Activated CD4-positive, CD25-positive, alpha-beta regulatory T cell treated with anti-CD3 and anti-CD28 coated beads, Interleukin-2, amount 50 U/mL, for 72 hours (primary cell): Measurements from ENCODE around the gene SH3RF3.

Experiments
- DNase-seq: peaks from one replicate; pipeline ENCODE4 v3.0.0; 2021

SH3RF3 gene

DNA sequence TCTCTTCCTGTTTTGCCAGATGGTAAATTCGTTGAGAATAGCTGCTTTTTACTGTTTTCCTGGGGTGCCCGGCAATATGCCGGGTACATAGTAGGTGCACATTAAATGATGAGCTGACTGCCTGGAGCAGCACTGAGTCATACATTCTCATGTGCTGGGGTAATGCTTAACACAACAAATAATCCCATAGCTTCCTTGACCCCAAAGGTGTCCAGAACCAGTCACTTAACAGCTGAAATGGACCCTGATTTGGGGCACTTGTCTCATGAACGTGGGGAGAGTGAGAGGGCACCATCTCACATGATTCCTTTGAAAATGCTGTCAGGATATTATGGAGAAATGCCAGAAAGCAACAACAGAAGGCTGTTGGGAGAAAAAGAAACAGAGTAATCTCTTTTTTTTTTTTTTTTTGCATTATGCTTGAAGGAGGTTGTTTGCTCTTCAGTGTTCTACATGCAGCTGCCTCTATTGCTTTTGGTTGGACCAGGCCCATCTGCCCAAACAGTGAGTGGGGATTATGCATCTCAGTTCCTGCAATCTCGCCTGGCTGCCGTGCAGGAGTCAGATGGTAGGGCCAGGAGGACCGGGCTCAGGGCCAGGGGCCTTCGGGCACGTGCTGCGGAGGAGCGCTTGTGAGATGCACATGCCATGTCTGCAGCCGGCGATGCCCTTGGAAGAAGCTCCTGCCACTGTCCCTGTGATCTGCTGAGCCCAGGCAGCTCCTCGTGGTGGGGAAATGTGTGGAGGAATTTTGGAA lies 162.1 kb downstream of the SH3RF3 start:
- no peak for DNase-seq

DNA sequence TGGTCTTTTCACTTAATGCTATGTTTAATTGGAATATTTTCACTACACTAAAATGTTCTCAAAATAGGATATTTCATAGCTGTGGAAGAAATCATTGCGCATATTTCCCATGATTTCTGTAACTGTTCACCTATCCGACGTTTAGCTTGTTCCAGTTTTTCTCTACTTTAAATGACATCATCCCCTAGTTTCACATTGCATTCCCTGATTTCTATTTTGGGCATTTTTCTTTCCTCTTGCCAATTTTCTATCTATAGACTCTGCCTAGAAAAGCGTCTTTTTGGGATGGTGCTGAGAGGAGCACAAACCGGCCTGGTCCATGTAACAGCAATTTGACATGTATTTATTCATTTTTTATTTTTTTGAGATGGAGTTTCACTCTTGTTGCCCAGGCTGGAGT lies 163.4 kb downstream of the SH3RF3 start:
- no peak for DNase-seq

DNA sequence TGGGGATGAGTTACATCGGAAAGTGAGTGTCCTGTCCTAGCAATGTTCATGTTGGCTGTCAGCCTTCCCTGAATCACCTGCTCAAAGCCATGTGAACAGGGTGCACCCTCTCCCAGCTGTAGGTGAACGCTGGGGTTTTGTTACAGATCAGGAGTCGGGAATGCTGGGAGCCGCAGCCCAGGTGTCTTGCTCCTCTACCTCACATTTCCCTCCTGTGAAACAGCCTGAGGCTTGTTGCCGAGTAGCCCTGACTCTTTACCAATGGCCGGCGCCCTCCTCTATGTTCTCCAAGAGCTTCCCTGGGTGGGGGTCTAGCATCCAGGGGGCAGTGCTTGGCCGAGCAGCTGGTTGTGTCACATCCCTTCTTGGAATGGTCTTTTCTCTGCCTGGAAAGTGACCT lies 164.7 kb downstream of the SH3RF3 start:
- DNase-seq: no peak

DNA sequence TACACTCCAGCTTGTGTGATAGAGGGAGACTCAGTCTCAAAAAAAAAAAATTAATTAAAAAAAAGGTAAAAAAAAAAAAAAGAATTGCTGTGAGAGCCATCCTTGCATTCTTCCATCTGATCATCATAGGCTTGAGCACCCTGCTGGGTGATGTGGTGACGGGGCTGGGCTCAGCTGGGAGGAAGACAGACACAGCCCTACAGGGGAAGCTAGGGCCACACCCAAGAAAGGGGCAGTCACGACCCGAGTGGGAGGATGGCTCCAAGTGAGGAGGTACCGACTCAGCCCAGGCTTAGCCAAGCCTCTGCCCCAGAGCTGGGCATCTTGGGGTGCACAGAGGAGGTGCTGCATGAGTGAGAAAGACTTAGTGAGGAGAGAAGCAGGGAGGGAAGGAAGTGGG lies 165.5 kb downstream of the SH3RF3 start:
- DNase-seq: no peak

DNA sequence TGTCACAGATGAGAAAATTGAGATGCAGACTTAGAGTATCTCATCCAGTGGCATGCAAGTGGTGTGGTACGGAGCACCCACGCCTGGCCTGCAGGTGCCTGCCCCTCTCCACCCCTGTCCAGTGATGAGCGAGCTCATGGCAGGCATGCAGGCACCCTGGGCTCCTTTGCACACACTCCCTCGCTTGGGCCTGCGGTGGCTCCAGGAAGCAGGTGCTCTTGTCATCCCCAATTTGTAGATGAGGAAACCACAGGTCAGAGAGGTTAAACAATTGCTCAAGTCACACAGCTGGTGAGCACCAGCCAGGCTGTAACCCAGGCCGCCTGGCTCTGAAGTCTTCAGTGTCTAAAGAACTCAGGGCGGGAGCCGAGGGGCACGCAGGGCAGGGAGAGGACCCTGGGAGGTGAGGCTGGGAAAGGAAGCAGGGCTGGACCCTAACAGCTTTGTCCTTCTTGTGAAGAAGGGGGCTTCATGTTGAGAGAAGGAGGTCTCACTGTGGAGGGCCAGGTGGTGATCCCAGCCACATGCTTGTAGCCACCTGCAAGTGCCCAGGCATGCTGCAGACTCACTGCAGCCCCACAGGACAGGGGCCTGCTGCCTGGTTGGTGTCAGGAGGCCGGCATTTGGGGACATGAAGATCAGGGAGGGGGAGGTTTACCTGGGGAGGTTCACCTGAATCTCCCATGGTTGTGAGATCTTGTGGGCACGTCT lies 166.2 kb downstream of the SH3RF3 start:
- no peak for DNase-seq

DNA sequence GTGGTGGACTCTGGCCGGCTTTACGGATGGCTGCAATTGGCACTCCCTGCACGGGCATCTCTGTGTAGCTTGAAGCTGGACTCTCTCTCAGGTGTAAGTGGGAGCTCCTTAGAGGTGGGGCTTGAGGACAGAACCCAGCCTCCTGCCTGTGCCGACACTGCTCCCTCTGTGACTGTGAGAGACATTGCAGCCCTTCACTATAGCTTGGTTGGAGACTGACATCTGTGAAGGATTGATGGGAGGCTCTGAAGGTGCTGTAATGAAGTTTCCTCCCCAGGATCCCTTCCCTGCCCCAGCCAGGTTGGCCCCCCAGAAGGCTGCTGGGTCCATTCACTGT lies 166.7 kb downstream of the SH3RF3 start:
- no peak for DNase-seq

DNA sequence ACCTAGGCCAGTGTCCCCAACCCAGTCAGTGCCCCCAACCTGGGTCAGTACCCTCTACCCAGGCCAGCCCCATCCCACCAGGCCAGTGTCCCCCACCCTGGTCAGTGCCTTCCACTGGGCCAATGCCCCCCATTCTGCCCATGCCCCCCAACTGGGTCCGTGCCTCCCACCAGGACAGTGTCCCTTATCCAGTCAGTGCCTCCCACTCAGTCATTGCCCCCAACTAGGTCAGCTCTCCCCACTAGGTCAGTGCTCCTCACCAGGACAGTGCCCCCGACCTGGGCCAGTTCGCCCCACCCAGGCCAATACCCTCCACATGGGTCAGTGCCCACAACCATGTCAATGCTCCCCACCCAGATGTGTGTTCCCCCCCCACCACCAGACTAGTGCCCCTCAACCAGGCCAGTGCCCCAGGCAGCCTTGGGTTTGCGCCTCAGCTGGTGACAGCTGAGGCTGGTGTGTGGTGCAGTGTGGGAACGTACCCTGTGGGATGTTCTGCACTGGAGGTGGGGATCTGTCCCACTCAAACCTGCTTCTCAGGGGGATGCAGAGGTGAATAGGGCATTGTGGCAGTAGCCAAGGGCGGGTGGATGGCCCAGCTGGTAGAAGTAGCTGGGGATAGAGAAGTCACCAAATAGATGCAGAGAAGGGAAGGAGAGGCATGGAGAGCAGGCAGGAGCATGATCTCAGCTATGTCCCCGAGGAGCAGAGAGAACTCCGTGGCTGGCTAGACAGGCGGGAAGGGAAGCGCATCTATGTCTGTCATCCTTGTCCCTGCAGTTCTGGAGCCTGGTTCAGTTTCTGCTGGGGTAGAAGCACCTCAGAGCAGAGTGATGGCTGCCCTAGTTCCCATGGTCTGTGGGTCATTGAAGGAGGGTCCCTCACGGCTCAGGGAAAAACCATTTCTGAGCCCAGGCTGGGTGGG lies 168.8 kb downstream of the SH3RF3 start:
- DNase-seq: no peak

DNA sequence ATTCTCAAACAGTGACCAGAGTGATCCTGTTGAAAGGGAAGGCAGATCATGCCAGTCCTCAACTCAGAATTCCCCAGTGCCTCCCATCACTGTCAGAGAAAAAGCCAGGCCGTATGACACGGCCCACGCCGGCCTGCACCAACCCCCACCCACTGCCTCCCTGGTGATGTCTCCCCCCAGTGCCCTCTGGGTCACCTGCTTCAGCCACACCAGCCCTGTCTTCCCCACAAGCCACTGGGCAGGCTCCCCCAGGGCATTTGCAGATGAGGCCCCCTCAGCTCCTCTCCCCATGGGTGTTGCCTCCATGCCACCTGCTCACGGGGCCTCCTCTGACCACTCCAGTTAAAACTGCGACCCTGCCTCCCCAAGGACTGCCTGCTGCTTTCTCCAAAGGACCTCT lies 169.8 kb downstream of the SH3RF3 start:
- no peak for DNase-seq

DNA sequence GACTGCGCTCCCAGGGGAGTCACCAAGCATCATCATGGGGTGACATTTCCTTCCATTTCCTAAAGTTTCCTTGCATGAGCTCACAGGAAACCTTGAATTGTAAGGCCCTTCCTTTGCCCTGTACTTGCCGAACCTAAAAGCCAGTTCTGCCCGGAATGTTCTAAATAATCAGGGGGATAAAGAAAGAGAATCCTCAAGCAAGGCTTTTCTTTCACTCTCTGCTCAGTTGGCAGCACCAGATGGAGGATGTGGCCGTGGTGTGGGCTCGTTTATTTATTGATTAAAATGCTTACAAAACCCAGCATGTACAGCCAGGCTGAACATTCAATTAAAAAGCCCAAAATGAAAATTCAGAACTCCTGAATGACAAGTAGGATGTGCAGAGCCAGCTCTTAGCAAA lies 170.5 kb downstream of the SH3RF3 start:
- DNase-seq: no peak

DNA sequence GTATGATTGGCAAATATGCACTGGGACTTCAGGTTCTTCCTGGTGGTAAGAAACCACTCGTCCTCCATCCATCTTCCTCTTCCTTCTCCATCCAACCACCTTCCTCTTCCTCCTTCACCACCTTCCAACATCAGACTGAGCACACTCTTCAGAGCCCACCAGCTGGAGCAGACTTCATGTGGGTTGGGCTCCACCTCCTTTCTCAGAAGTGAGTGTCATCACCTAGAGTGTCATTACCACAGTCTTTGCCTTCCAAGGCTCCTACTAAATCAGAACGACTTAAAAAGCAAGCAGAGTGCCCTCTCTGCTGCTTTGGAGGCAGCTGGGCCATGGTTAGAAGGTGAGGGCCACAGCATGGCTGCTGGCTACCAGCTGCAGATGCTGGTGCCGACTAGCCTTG lies 171.6 kb downstream of the SH3RF3 start:
- DNase-seq: no peak

DNA sequence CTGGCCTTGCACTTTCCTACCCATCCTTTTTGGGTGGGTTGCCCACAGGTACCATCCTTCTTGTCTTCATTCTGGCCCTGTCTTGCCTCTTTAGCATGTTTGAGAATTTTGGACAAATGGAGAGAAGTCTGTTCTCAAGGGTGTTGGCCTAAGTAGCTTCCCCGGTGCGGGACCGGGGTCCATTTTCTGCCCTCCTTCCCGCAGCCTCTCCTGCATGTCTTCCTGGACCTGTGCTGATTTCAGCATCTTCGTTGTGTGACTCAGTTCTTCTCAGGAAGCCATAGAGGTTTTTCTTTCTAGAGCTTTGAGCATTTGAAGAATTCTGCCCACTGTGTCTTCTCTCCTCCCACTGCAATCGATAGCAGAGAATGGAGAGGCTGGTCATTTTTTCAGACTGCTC lies 172.7 kb downstream of the SH3RF3 start:
- no peak for DNase-seq

DNA sequence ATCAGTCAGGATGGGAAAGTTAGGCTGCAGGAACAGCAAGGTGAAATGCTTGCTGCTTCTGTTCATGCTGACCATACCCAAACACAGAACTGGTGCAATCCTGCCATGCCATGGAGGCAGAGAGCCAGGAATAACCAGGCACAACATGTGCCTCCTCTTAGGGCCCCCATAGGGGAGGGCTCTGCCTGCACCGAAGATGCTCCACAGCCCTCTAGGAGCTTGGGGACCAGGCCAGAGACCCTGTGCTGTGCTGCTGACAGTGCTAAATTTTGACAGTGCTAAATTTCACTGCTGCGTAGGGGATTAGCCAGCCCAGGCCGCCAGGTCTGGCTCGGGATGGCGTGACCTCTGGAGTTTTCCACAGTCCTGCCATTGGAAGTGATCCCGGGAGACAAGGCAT lies 173.3 kb downstream of the SH3RF3 start:
- no peak for DNase-seq

DNA sequence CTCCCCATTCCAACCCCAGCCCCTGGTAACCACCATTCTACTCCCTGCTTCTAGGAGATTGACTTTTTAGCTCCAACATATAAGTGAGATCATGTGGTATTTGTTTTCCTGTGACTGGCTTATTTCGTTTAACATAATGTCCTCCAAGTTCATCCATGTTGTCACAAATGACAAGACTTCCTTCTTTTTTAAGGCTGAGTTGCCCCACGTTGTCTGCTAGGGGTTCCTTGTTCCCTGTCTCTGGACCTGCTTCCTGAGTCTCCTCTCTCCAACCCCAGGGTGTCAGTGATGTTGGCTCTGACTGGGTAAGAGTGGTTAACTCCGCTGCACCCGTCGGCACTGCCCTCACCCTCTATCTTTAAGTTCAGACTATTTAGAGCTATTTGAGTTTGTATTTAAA lies 175.2 kb downstream of the SH3RF3 start:
- DNase-seq: no peak

DNA sequence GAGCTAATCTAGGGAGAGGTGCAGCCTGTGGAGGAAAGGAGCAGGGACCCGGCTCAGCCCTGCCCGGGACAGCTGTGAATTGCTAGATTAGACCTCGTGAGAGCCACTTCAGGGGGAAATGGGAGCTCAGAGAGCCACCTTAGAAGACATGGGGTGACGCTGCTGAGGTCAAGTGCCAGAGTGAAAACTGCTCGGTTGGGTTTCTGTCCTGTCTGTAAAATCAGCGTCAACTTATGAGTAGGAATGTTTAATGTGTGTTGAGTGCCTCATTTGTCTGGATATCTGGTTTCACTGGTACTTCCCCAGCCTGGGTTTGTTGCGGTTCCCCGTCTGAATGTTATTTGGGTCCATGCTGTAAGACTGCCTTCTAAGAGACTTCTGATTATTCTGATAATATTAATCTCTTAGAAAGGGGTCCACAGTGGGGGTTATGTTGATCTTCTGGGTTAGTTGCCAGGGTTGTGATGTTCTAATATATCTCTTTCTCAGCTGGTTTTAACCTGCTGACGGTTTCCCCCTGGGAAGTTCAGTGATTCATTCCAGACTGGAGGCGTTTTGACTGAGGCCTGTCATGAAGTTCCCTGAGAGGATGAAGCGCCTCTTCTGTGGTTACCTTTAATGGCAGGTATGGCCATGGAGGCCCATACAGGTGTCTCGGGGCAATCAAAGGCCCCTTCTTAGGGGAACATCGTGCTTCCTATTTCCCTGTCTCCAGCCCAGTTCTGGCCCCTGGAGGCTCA lies 175.9 kb downstream of the SH3RF3 start:
- DNase-seq: no peak

DNA sequence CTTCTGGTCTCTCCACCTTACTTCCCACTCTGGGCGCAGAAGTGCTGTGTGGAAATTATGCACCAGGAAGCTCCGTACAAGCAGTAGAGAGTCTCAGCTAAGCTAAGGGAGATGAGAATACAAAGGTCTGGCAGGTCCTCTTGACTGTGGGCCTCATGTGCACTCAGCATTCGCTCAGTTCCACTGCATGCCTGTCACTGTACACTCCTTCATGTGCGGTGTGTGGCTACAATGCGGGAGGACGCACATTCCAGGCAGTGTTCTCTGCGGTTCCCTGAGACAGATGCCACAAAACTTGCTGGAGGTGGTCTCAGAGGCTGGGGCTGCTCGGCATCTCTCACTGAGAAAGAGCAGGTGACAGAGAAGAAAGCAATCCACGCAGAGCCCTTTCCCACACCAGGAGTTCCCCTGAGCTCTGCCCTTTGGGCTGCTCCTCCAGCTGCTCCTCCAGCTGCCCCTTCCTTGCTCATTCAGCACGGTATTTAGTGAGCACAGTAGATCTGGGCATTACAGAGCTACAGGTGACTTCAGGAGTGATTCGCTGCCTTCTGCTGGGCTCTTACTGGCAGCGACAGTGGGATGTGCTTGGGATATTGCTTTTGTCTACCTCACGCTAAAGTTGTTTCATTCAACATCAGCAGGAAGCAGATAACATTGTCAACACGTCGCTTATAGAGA lies 176.6 kb downstream of the SH3RF3 start:
- DNase-seq: no peak

DNA sequence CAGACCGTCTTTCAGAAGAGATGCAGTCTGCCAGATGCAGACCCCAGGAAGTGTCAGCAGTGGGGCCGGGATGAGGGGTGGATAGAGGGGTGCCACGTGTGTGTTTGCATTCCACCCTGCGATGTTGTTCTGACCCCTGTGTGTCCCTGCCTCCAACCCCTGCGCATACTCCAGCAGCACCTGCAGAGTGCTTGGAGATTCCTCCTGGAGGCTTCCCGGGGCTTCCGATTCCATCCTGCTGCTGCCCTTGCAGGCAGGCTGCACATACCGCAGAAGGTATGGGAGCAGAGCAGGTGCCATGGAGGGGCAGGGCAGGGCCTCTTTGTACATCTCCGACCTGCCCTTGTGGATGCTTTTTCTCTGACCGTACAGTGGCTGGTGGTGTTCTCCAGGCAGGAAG lies 177.2 kb downstream of the SH3RF3 start:
- DNase-seq: no peak

DNA sequence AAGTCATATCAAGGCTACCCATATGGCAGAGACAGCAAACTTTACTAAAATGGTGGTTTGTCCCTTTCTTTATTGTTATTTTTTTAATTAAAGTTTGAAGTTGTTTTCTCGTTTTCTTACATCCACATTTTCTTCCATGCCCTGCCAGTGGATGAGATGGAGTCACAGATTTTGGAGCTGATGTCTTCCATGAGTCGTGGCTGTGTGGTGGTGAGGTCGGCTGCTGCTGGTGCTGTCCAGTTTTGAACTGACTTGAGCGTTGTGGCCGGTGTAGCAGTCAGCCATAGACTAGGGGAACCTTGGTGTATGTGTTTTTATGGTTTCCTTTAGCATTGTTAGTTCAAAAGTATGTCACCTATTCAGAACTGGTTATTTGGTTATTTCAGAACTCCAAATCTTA lies 182.8 kb downstream of the SH3RF3 start:
- DNase-seq: no peak

DNA sequence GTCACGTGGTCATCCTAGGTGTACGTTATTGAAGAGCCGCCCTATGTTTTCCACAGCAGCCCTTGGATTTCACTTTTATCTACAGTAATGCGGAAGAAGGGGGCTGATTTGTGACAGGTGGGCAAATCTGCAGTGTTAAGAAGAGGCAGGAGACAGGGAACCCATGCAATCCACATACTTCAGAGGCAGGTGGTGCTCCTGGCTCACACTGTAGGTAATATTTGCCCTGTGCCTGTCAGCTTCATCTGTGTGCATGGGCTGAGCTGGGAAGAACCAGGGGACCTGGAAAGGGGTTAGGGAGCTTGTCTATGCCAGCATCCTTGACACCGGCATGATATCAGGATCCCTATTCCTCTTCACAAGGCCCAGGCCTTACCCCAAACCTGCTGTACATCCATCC lies 183.9 kb downstream of the SH3RF3 start:
- DNase-seq: no peak

DNA sequence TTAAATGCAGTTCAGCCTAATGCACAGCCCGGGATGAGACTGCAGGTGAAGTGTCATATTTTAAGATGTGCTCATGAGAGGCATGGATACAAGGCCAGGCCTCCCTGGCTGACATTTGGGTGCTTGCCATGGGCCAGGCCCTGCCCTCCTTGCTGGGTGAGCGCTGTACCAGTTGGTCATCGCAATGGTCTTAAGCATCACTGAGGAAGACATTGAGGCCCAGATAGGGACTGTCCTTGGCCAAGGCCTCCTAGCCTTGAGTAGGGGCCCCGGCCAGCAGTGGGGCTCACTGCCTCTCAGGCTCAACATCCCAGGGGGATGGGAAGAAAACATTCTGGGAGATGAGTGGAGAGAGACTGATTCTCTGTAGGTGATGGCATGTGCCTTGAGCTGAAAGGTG lies 184.3 kb downstream of the SH3RF3 start:
- no peak for DNase-seq

DNA sequence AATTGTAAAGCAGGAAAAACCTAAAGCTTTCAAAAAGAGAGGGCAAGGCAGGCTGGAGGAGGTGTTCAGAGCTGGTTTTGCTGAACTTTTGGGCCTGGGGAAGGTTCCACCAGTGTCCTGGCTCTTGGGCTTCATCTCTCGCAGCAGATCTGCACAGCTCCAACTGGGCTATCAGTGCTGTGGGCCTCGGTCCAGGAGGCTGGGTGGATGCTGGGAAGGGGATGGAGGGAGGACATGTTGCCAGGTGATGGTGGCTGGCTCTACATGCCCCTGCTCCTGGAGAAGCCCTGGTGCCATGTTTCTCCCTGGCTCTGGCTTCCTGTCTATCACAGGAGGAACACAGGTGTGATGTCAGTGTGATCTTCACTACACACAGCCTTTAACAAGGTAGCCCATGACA lies 187.1 kb downstream of the SH3RF3 start:
- DNase-seq: no peak

DNA sequence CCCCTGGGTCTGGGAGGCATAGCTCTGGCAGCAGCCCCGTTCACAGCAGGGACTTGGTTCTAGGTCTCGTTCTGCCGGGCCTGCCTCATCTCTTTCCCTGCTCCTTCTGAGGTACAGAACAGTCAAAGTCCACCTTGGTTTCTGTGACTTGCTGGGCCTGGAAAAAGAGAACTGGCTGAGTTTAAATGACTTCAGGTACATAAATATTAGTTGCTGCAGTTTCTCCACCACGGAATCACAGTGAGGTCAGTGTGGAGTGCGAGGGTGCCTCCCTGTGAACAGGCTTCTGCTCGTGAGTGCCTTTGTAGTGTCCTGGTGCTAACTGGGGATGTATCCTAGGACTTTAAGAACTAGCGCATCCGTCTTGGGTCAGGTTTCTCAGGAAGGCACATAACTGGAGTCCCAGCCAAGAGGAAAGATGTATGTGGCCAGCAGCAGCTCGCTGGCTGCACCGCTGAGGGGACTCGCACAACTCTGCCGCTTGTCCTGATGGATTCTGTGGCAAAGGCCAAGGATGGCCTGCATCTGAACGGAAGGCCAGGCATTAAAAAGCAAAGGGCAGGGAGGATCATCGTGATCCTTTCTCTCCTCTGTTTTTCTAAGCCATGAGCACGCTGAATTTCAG lies 188.6 kb downstream of the SH3RF3 start:
- no peak for DNase-seq
